ENCODE results near the gene PPID.
A peak's percentile ranks its signal among the peaks of the same experiment; 100 is the strongest.
"Not testable (repeated sequence)": the region's sequence is repeated elsewhere in the genome, so short reads cannot be mapped to it uniquely, and the experiment has no call there.

Gene PPID

GRCh38 chr4:158722917-158723793, at the start of gene PPID:
PPID (minus strand) TSS chr4:158723396; CDS start chr4:158723288, 108 bp downstream.
- DNase-seq: peak; percentile 83

GRCh38 chr4:158771776-158772175, 48.6 kb upstream of the PPID start:
- no peak for DNase-seq

- no peak for DNase-seq
Measured at GRCh38 chr4:158770671-158771070, 47.5 kb upstream of the PPID start.

DNA sequence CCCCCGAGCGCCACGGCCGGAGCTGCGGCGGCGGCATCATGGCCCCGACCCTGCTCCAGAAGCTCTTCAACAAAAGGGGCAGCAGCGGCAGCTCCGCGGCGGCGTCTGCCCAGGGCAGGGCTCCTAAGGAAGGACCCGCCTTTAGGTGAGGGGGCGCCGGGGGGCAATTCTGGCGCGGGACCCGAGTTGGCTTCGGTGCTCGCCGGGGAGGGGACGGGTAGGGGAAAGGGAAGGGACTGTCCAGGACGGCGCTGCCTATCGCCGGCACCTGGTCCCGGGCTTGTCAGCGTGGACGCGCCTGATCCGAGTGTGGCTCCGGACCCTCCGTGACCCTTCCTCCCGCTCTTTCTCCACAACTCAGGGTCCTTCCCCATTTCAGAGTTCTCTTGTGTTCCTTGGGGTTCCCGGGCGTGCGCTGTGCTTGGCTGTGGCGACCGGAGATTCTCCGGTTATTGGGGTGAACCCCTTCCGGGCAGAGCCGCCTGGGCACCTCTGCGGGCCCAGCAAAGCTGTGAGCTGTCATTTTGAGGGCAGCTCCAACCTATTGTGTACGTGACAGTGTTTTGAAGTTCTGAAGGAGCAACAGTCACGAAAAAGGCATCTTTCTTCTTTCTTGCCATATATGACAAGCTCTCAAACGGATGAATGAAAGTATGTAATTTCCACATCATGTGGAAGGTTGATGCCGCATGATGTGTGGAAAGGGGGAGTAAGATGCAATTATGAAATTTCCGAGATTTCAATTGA, 46.2 kb upstream of the PPID start:
- no peak for DNase-seq

DNA sequence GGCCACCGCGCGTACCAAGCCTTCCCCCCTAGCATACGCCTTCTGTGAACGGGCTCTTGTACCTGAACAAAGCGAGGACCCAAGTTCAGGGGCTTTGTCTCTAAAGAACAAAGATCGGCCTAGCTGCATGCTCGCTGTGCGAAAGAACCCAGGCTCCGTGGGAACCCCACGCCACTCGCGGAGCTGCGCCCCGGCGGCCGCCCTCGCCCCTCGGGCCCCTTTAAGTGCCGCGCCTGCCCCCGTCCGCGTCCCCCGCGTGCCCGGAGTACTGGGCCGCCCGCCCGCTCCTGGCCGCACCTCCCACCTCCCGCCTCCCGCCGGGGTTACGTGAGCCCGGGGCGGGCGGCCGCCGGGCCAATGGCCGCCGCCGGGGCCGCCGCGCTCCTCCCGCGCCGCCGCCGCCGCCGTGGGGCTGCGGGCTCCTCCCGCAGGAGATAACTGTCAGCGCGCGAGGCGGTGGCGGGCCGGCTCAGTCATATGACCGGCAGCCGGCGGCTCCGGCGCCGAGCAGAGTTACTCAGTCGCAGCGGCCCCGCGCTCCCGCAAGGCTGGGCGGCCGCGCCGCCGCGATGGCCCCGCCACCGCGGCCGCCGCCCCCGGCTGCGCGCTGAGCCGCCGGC, 45.5 kb upstream of the PPID start, which contains the start of gene FNIP2:
TSS of gene FNIP2 (plus strand) at position 472 of the 620 bp plus-strand sequence. CDS start 187 bp downstream, outside the sequence.
- DNase-seq: peak; percentile 75

DNA sequence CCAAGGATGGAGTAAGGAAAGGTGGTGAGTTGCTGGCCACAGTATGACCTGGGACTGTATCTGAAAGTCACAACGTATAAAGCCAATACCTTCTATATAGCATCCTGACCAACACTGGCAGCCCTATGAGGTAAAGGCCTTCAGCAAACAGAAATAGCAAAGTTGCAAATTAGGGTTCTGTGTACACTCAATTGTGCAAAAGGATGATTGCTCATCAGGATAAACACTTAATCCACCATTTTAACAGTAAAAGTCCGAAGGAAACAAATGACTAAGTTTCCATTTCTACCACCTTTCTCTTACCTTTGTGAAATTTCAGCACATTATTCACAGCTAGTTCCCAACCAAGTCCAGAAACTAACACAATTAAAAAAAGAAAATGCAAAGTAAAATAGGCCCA, 44.3 kb upstream of the PPID start:
- DNase-seq: no peak

- no peak for DNase-seq
Measured at GRCh38 chr4:158766434-158767044, 43.3 kb upstream of the PPID start.

GRCh38 chr4:158763462-158763861, 40.3 kb upstream of the PPID start:
- no peak for DNase-seq

- no peak for DNase-seq
Measured at GRCh38 chr4:158762553-158762952, 39.4 kb upstream of the PPID start.

DNA sequence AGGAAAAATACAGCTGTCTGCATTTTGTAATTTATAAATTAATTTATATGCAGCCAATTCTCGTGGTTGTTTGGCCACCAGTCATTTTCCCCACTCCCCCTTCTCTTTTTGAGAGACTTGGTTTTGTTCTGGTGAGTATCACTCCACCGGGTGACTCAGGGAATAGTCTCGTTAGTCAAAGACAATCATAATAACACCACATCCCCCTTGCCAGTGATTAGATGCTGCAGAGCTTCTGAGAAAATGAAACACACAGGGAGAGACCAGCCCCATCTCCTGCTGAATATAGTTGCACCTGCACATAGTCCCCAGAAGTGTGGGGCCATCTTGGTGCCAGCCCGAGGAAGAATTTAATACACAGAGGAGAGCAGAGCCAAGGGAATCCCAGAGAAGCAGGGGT, 37.7 kb upstream of the PPID start:
- DNase-seq: no peak

DNA sequence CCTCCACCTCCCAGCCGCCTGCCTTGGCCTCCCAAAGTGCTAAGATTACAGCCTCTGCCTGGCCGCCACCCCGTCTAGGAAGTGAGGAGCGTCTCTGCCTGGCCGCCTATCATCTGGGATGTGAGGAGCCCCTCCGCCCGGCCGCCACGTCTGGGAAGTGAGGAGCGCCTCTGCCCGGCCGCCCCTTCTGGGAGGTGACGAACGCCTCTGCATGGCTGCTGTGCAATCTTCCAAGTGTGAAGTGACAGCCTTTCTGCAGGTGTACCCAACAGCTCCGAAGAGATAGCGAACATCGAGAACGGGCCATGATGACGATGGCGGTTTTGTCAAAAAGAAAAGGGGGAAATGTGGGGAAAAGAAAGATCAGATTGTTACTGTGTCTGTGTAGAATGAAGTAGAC, 36.3 kb upstream of the PPID start:
- not testable (repeated sequence) for DNase-seq

- no peak for DNase-seq
Measured at GRCh38 chr4:158758703-158759102, 35.5 kb upstream of the PPID start.

DNA sequence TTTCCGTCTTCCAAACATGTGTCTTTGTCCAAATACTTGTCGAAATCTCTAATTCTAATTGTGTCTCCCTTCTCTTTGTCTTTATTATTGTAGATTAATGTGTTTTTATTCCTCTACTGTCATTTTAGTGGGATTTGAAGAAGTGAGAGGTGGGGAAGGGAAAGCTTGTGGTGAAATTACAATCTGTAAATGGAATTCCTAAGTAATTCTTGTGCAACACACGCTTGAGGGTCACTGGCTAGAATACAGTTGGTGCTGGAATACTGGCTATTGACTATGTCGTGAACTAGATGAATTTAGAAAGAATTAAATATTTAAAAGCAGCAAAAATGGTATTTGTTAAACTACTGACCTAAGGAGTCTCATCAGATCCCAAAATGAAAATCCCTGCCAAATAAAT, 34.9 kb upstream of the PPID start:
- DNase-seq: no peak

DNA sequence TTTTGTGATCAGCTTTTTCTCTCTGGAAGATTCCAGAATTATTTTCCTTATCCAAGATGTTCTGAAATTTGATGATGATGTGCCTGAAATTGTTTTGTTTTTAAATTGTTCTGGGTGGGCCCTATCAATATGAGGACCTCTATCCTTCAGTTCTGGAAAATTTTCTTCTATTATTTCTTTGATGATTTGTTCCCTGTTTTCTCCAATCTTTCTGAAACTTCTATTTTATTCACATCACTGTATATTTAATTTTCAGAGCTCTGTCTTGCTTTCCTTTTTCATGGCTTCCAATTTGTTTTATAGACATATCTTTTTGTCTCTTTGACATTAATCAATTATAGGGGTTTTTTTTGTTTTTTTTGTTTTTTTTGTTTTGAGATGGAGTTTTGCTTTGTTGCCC, 33.4 kb upstream of the PPID start:
- no peak for DNase-seq

- not testable (repeated sequence) for DNase-seq
Measured at GRCh38 chr4:158755819-158756218, 32.6 kb upstream of the PPID start.

DNA sequence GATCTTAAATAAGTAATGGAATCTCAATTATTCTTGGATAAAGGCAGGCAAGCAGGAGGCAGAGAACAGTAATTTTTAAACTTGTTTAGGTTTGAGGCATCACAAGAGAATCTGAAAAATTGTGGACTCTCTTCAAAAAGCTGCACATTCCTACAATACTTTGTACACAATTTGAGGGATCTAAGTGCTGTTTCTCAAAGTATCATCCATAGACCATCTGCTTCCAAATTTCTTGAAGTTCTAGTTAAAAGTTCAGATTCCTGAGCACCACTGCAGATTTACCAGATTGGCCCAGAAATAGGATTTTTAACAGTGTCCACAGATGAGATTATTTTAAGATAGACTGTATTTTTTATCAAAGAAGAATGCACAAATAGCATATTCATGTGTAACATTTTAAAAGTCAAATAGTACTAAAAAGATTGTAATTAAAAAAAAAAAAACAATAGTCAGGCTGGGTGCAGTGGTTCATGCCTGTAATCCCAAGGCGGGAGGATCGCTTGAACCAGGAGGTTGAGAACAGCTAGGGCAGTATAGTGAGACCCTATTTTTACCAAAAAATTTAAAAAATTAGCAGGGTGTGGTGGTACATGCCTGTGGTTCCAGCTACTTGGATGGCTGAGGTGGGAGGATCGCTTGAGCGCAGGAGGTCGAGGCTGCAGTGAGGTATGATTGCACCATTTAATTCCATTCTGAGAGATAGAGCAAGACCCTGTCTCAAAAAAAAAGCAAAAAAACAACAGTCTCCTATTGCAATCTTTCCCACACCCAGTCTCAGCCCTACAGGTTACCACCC, 31.4 kb upstream of the PPID start:
- DNase-seq: no peak

DNA sequence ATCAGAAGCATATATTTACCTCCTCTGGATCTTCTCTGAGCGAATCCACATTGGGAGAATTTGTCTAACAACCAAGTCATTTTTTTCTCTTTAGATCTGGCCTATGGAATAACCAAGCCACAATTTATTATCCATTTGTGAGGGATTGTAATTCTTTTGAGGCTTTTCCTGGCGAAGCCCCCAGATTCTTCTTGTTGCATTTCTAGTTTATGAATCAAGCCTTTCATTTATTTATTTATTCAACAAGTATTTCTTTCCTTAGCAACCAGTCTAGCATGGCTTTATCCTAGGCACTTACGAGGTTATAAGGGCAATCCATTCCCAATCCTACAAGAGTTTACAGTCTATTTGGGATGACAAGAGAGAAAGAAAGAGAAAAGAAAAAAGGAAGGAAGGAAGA, 27.2 kb upstream of the PPID start:
- no peak for DNase-seq

DNA sequence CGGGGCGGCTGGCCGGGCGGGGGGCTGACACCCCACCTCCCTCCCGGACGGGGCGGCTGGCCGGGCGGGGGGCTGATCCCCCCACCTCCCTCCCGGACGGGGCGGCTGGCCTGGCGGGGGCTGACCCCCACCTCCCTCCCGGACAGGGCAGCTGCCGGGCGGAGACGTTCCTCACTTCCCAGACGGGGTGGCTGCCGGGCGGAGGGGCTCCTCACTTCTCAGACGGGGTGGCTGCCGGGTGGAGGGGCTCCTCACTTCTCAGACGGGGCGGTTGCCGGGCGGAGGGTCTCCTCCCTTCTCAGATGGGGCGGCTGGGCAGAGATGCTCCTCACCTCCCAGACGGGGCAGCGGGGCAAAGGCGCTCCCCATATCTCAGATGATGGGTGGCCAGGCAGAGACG, 23.3 kb upstream of the PPID start:
- DNase-seq: not testable (repeated sequence)

DNA sequence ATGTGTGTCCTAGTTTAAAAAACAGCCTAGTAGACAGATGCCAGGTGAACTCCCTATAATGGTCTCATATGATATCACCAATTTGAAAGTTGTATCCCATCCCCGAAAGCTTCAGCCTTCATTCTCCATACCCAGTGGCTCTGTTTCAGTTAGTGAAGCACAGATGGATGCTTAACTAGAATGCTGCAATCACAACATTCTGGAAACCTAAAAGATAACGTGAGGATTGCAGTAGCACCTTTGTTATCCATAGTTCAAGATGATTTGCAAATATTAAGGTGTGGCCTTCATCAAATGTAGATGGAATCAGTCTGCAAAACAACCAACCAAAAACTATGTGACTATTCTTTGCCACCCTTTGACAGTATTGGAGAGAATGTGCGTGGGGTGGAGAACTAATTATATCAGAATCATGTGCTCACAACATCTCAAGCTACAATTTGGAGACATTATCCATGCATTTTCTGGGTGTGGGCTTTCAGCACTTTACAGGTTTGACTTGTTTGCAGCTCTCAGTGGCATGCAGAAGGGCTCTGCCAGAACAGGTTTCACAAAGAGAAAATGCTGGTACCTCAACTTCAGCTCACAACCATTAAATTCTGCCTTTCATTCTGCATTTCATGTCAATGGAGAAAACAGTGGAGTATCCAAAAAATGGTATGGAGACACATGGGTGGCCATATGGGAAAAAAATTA, 18.3 kb upstream of the PPID start:
- no peak for DNase-seq

- DNase-seq: no peak
Measured at GRCh38 chr4:158739600-158739999, 16.4 kb upstream of the PPID start.

DNA sequence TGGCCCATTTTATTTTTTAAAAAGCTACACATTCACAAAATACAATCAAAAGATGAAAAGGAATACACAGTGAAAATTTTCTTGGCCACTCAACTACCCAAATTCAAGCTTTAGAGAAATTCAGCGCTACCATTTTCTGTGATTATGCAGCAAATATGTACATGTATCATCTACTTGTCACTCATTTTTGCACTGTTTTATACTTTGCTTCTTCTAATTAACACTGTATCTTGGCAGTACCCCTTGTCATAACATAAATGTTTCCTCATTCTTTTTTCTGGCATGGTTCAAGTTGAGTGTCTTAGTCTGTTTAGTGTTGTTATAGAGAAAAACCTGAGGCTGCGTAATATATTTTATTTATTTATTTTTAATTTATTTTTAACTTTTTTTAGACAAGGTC, 15.7 kb upstream of the PPID start:
- DNase-seq: no peak
